ENCODE measurements around the gene PIGV. TPM values are rescaled to one million over a fixed set of nuclear protein-coding genes. Genes with fewer than 3 reads are reported as not detected.

The PIGV gene
- total RNA-seq, 4 donors from 2014 or later, result 9.5 to 20.3 (median 12.4) TPM

DNA sequence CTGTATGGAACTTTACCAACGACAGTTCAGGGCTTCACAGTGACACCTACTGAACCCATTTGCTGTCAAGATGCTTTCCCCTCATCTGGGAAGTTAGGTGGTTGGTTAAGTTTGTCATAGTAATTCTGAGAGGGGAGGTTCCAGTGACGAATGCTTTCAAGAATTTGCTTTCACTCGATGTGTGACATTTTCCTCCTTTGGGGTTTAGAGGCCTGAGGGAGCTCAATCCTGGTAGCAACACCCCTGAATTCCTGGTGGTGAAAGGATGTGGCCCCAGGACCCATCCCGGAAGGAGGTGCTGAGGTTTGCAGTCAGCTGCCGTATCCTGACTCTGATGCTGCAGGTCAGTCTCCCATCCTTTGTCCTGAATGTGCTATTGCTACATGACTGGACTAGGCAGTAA, 2.8 kb downstream of the PIGV start:
- intact Hi-C loops (cut with DNase I; ENCODE audit: low total_unique reads), result no loop called here
- Histone ChIP-seq H3K27ac (no peak overlapping the region), H3K4me1 (peaks cover 5 to 6% of the 10 kb centered on the region in 2 donors), H3K36me3 (no peaks in the 10 kb centered on the region), H3K27me3 (no peaks in the 10 kb centered on the region), H3K4me3 (no peak overlapping the region), H3K9me3 (no peaks in the 10 kb centered on the region)
- no peak for DNase-seq
- TF ChIP-seq, protein P1, sequence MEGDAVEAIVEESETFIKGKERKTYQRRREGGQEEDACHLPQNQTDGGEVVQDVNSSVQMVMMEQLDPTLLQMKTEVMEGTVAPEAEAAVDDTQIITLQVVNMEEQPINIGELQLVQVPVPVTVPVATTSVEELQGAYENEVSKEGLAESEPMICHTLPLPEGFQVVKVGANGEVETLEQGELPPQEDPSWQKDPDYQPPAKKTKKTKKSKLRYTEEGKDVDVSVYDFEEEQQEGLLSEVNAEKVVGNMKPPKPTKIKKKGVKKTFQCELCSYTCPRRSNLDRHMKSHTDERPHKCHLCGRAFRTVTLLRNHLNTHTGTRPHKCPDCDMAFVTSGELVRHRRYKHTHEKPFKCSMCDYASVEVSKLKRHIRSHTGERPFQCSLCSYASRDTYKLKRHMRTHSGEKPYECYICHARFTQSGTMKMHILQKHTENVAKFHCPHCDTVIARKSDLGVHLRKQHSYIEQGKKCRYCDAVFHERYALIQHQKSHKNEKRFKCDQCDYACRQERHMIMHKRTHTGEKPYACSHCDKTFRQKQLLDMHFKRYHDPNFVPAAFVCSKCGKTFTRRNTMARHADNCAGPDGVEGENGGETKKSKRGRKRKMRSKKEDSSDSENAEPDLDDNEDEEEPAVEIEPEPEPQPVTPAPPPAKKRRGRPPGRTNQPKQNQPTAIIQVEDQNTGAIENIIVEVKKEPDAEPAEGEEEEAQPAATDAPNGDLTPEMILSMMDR (IDR thresholded peaks at IDR 0.05), result no peak
- no peak for TF ChIP-seq POLR2A (IDR thresholded peaks at IDR 0.05)

DNA sequence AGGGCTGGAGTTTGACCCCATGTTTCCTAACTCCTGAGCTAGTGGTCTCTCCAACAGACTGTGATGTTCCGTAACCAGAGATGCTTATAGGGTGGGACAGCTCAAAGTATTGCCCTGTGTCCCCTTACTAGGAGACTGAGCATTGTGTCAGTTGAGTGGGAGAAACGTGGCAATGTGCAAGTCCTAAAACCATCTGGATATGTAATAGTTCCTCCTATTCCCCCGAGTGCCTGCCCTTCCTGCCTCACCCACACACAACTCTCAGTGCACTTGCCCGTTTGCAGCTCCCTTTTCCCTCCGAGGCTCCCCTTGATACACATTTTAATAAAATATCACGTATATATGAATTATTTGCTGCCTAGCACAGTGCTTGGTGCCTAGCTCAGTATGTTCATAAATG, 3.4 kb downstream of the PIGV start:
- intact Hi-C loops (cut with DNase I; ENCODE audit: low total_unique reads), result no loop called here
- peaks cover 0 to 6% of the 10 kb centered on the region in 2 donors for H3K4me1 ChIP-seq
- H3K27me3 ChIP-seq, result no peaks in the 10 kb centered on the region
- H3K36me3 ChIP-seq, result no peaks in the 10 kb centered on the region
- TF ChIP-seq, protein P1 (IDR thresholded peaks at IDR 0.05), result no peak
- no peak for TF ChIP-seq POLR2A (IDR thresholded peaks at IDR 0.05)
- H3K4me3 ChIP-seq, result no peak overlapping the region
- H3K27ac ChIP-seq, result no peak overlapping the region
- DNase-seq, result no peak
- H3K9me3 ChIP-seq, result no peaks in the 10 kb centered on the region

DNA sequence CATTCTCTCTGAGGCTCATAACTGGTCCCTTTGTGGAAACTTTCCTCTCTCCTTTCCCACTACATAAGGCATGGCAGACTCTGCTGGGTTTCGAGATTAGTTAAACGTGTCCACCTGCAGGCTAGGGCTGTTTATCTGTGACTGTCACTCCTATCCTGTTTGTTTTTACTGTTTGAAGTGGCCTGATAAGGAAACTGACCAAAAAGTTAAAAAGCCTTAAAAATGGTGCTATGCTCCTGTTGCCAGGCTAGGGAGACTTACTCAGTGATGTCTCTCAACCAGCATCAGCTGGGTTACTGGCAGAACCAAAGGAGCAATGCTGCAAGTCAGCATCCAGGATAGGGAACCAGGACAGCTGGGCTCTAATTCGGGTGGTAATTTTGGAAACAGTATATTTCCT, 3.9 kb downstream of the PIGV start:
- TF ChIP-seq POLR2A (IDR thresholded peaks at IDR 0.05), result no peak
- TF ChIP-seq, protein P1 (IDR thresholded peaks at IDR 0.05), result no peak
- H3K4me3 ChIP-seq, result no peak overlapping the region
- H3K27me3 ChIP-seq, result no peaks in the 10 kb centered on the region
- no peak overlapping the region for H3K27ac ChIP-seq
- DNase-seq, result no peak
- peaks cover 0 to 1% of the 10 kb centered on the region in 2 donors for H3K4me1 ChIP-seq
- no peaks in the 10 kb centered on the region for H3K9me3 ChIP-seq
- intact Hi-C loops (cut with DNase I; ENCODE audit: low total_unique reads), result no loop called here
- no peaks in the 10 kb centered on the region for H3K36me3 ChIP-seq

DNA sequence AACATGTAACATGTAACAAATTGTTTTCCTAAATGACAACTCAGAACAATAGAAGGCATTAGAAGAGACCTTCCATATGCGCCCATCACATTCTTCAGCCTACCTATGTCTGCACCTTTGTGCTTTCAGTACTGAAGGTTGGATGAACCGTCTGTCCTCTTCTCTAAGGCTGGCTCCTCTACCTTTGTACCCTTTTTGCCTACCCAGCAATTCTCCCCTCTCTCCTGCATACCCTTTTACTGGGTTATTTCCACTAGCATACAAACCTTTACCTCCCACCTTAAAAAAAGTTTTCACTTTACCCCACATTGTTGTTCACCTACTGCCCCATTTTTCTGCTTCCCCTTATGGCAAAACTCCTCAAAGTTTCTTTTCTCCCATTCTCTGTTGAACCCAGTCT, 5.2 kb downstream of the PIGV start:
- Histone ChIP-seq H3K27ac (no peak overlapping the region), H3K4me3 (no peak overlapping the region), H3K4me1 (no peaks in the 10 kb centered on the region), H3K36me3 (no peaks in the 10 kb centered on the region), H3K27me3 (no peaks in the 10 kb centered on the region), H3K9me3 (no peaks in the 10 kb centered on the region)
- intact Hi-C loops (cut with DNase I; ENCODE audit: low total_unique reads), result no loop called here
- DNase-seq, result no peak
- TF ChIP-seq POLR2A (IDR thresholded peaks at IDR 0.05), result no peak
- TF ChIP-seq, protein P1 (IDR thresholded peaks at IDR 0.05), result no peak

DNA sequence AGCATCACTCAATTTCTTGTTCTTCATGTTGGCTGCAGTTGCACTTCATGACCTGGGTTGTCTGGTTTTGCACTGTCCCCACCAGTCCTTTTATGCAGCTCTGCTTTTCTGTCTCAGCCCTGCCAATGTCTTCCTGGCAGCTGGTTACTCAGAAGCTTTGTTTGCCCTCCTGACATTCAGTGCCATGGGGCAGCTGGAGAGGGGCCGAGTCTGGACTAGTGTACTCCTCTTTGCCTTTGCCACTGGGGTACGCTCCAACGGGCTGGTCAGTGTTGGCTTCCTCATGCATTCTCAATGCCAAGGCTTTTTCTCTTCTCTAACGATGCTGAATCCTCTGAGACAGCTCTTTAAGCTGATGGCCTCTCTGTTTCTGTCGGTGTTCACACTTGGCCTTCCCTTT, 6.6 kb downstream of the PIGV start:
- Histone ChIP-seq H3K4me3 (no peak overlapping the region), H3K27me3 (no peaks in the 10 kb centered on the region), H3K27ac (no peak overlapping the region), H3K36me3 (no peaks in the 10 kb centered on the region), H3K4me1 (peaks cover 0 to 4% of the 10 kb centered on the region in 2 donors), H3K9me3 (no peaks in the 10 kb centered on the region)
- no peak for DNase-seq
- TF ChIP-seq POLR2A (IDR thresholded peaks at IDR 0.05), result no peak
- TF ChIP-seq, protein P1 (IDR thresholded peaks at IDR 0.05), result no peak
- intact Hi-C loops (cut with DNase I; ENCODE audit: low total_unique reads), result no loop called here
